Measurements from ENCODE around the gene CCDC74B. TPM values are rescaled to one million over a fixed set of nuclear protein-coding genes. Genes with fewer than 3 reads are reported as not detected.
"Not testable (repeated sequence)": the region's sequence is repeated elsewhere in the genome, so short reads cannot be mapped to it uniquely, and the experiment has no call there.

The CCDC74B gene
- total RNA-seq, 1 donor from 2014 or later = 0.38 TPM

GRCh38 chr2:130139331-130140280 lies 5.3 kb downstream of the CCDC74B start:
- DNase-seq; intact Hi-C loops (cut with DNase I); ATAC-seq (ENCODE audit: poor library complexity): not testable (repeated sequence)

- intact Hi-C loops (cut with DNase I); ATAC-seq (ENCODE audit: poor library complexity); DNase-seq: not testable (repeated sequence)
Measured at GRCh38 chr2:130138841-130139251, 6.1 kb downstream of the CCDC74B start.

DNA sequence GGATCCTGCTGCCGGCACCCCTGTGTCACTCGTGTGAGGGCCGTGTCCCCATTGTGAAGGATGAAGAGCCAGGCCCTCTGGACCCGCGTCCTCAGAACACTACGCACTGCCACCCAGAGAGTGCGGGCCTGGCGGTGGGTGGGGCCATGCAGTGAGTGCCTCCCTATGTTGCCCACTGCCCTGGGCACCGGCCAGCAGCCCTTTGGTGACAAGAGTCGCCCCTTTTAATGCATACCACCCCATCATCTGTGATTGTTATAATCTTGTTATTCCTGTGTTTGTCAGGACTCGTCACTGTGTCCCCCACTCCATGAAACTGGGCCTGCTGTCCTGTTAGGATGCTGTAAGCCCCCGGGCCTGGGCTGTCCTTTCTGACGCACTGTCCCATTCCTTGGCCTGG lies 6.6 kb downstream of the CCDC74B start:
- DNase-seq; intact Hi-C loops (cut with DNase I); ATAC-seq (ENCODE audit: poor library complexity): not testable (repeated sequence)

DNA sequence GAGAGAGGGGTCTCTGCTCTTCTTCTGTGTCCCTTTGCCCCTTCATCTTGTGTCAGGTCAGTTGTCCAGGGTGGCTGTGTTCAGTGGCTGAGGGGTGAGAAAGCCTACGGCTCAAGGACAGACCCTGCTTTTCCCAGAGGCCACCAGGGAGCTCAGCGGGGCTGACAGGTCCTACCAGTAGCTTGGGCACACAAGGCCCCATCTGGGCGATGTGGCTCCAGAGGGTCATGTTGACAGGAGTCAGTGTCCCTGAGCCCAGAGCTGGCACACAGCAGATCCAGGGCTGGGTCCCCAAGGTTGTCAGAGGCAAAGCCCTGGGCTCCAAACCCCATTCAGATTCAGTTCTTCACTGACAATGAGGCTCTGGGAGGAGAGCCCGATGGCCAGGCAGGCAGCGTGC lies 7.8 kb downstream of the CCDC74B start:
- intact Hi-C loops (cut with DNase I); ATAC-seq (ENCODE audit: poor library complexity); DNase-seq: not testable (repeated sequence)

DNA sequence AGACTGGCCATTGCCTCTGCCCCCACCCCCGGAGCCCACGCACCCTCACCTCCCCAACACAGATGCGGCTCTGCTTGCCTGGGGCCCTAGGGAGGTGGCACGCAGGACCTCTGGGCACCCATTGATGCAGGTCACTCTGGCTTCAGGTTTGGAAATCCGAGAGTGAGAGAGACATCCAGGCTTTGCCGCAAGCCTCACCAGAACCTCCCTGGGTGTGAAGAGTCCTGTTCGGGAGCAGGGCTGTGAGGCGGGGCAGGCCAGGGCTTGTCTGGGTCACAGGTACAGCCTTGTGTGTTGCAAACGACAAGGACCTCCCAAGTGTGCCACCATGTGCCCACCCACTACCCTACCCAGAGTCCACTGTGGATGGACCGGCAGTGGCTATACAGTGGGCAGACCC lies 8.4 kb downstream of the CCDC74B start:
- intact Hi-C loops (cut with DNase I); ATAC-seq (ENCODE audit: poor library complexity); DNase-seq: not testable (repeated sequence)

DNA sequence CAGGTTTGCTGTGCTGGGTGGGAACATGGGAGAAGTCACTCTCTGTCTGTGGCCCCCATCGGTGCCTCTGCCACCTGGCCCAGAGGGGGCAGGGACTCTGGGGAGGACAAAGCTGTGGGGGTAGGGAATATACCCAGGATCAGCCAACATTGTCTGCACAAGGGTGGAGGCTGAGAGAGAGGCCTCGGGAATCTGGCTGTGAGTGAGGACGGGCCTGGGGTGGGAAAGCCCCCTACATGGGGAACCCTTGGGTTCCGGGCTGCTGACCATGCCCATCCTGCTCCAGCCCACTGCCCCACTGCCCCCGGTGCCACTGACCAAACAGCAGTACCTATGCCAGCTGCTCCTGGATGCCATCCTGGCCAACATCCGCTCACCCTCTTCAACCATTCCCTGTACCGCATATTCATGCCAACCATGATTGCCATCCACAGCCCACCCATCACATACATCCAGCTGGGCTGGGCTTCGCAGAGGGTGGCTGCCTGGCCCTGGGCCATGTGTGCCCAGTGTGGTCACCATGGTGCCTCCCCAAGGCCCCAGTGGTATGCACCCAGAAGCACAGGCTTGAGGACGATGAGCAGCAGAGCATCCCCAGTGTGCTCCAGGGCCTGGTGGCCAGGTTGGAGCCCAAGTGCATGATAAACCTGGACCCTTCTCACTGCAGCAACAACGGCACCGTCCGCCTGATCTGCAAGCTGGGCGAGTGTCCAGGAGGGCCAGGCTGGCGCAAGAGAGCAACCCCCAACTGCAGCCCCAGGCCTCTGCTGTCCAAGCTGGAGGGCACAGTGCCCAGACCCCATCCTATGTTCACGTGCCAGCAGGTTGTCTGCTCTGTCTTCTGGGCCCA lies 9.0 kb downstream of the CCDC74B start:
- intact Hi-C loops (cut with DNase I) = no loop called here
- ATAC-seq (ENCODE audit: poor library complexity) (no peak), DNase-seq (no peak)

DNA sequence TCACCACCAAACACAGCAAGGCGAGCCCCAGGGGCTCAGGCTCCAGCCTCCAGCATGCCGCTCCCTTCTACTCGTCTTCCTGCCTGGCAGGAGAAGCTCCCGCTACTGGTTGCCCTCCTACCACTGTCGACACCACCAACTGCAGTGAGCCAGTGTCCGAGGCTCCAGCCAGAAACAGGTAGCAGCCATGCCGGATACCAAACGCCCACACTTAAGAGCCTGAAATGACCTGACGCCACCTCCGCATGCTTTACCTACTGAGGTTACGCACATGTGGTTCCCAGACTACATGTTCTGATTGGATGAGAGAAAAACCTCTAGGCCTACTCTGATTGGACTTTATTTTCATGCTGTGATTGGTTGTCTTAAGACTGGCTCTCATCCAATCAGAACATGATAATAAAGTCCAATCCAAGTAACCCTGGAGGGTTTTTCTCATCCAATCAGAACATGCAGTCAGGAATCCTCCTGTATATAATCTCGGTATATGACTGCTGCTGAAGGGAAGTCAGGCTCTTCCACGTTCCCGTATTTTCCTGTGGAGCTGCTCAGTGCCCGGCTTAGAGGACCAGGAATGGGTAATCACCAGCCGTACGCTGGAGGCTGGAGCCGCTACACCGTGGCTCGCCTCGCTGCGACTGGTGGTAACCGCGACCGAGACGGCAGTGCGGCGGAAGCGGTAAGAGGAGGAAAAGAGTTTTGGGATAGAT lies 15.6 kb downstream of the CCDC74B start, which contains the start of gene POTEF:
POTEF (minus strand) TSS at position 103 of the 710 bp plus-strand sequence. CDS start 8,707 bp downstream, outside the sequence.
- ATAC-seq (ENCODE audit: poor library complexity); DNase-seq; intact Hi-C loops (cut with DNase I): not testable (repeated sequence)

DNA sequence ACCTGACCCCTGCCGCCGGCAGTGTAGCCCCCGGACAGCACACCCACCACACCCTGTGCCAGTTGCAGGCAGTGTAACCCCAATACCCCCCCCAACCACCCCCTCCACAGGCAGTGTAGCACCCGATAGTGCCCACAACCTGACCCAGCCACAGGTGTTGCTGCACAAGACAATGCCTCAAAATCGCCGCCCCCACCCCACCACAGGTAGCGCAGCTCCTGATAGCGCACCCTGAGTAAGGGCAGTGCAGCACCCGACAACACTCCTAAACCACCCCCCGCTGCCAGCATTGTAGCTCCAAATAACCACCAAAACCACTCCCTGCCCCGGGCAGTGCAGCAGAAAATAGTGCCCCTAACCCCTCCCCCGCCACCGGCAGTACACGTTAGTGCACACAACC lies 16.4 kb downstream of the CCDC74B start:
- intact Hi-C loops (cut with DNase I); ATAC-seq (ENCODE audit: poor library complexity); DNase-seq: not testable (repeated sequence)

DNA sequence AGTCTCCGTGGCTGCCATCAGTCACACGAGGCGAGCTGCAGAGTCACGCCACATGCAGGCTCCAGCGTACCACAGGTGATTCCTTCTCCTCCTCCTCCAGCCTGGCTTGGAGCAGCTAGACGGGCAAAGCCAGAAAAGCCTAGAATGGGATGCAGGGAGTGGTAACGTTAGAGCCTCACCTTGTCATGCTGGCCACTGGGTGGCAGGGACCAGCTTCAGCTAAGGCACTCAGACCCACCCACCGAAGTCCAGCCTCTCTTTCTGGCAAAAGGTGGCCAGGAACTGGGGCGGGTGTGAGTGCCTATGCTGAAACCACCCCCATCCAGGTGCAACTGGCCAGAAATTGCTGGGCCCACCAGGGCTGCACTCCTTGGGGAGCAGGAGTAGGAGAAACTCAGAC lies 17.2 kb downstream of the CCDC74B start:
- DNase-seq; ATAC-seq (ENCODE audit: poor library complexity); intact Hi-C loops (cut with DNase I): not testable (repeated sequence)

DNA sequence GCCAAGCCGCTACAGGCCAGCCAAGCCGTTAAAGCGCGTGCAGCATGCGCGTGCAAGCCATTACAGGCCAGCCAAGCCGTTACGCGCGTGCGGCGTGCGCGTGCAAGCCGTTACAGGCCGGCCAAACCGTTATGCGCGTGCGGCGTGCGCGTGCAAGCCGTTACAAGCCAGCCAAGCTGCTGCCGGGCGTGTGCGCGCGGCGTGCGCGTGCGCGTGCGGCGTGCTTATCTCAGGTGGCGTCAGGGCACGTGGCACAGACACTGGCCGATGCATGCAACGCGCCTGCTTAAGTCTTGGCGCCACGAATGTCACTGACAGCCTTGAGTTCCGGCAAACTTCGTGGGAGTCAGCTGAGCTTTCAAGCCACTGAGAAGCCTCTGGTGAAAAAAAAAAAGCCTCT lies 24.0 kb downstream of the CCDC74B start:
- intact Hi-C loops (cut with DNase I); ATAC-seq (ENCODE audit: poor library complexity); DNase-seq: not testable (repeated sequence)

DNA sequence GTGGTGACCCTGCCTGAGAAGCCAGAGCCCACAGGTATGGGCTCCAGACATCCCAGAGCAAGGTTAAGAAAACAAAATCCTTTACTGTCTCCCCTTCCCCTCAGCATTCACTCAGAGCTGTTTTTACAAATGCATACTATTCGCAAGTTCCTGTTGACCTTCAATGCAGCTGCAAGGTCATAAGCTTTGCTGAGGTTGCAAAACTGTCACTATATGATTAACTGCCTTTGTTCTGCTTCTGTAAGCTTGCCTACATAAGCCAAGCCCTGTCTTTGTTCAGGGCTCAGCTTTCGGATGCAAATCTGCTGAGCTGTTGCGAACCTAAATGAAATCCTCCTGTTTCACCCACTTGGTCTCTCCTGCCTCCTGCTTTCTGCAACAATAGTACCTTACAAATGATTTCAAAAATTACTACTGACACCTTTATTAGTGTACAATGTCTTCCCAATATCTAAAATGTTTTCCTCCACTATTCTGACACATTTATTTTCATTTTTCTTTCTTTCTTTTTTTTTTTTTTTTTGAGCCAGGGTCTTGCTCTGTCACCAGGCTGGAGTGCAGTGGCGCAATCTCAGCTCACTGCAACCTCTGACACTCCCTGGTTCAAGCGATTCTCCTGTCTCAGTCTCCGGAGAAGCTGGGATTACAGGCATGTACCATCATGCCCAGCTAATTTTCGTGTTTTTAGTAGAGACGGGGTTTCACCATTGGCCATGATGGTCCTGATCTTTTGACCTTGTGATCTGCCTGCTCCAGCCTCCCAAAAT lies 42.1 kb downstream of the CCDC74B start:
- intact Hi-C loops (cut with DNase I); ATAC-seq (ENCODE audit: poor library complexity); DNase-seq: not testable (repeated sequence)

Other genes starting within 250 kb of the CCDC74B start
- 0.22 TPM for gene RAB6C, start 165.4 kb downstream of the CCDC74B start, total RNA-seq
- not detected for gene POTEF, start 15.9 kb downstream of the CCDC74B start, total RNA-seq
- 28.2 TPM for gene SMPD4, start 36.5 kb upstream of the CCDC74B start, total RNA-seq
- gene MZT2B, start 37.1 kb upstream of the CCDC74B start, total RNA-seq = 554 TPM
- 69.5 TPM for gene TUBA3E, start 53.3 kb upstream of the CCDC74B start, total RNA-seq
- gene IMP4, start 197.8 kb upstream of the CCDC74B start, total RNA-seq = 60.2 TPM
- 15.7 TPM for gene PTPN18, start 210.9 kb upstream of the CCDC74B start, total RNA-seq

Measured in Right ventricle myocardium superior (tissue), 1 donor.